Lower lobe of right lung (tissue), 2 donors: Measurements from ENCODE around the gene CYBA. TPM values are rescaled to one million over a fixed set of nuclear protein-coding genes. Genes with fewer than 3 reads are reported as not detected.
"Not testable (repeated sequence)": the region's sequence is repeated elsewhere in the genome, so short reads cannot be mapped to it uniquely, and the experiment has no call there.

ENCODE experiments used
- ATAC-seq, 2 donors: fragments of 200-7000 bp; cut with Tn5 transposase; one replicate each; pipeline ENCODE4 v1.9.1; 2020 to 2022; ENCODE audit warnings: mild to moderate bottlenecking in 2 of 2, moderate library complexity in 2 of 2
- DNase-seq: peaks from one replicate; pipeline ENCODE4 v3.0.0-alpha.2; 2020
- H3K27ac ChIP-seq: fragments of 200-600 bp; one replicate; pipeline ENCODE4 v1.8.0; 2022
- H3K27me3 ChIP-seq: fragments of 200-600 bp; one replicate; pipeline ENCODE4 v1.8.0; 2022; ENCODE audit warnings: low read depth
- H3K36me3 ChIP-seq: fragments of 200-600 bp; one replicate; pipeline ENCODE4 v1.8.0; 2022; ENCODE audit warnings: mild to moderate bottlenecking
- H3K4me1 ChIP-seq: fragments of 200-600 bp; one replicate; pipeline ENCODE4 v1.8.0; 2022
- H3K4me3 ChIP-seq: fragments of 200-600 bp; one replicate; pipeline ENCODE4 v1.8.0; 2022; ENCODE audit warnings: mild to moderate bottlenecking
- H3K9me3 ChIP-seq: fragments of 200-600 bp; one replicate; pipeline ENCODE4 v1.8.0; 2022
- intact Hi-C: fragments of 100-400 bp; cut with DNase I; formaldehyde crosslinking; loops from one replicate; pipeline ENCODE4 v1.11.0; 2022
- total RNA-seq: library from RNA; stranded (reverse); fragmentation: NEBNext Ultra II Directional; extraction: Animal tissue kit (Norgen Biotek cat#: 25700); gene quantifications from one replicate; pipeline ENCODE4 v1.2.1, GENCODE V29; 2021
- TF ChIP-seq, protein P1 (sequence below): fragments of 200-600 bp; IDR thresholded peaks from one replicate; pipeline ENCODE4 v1.8.0; 2022; ENCODE audit warnings: antibody characterized with exemption, mild to moderate bottlenecking
- donor health status: DM: no; HTN: yes; CAD: no; lungs with severe emphysema.

The CYBA gene
- total RNA-seq, 1 donor from 2014 or later = 371 TPM

DNA sequence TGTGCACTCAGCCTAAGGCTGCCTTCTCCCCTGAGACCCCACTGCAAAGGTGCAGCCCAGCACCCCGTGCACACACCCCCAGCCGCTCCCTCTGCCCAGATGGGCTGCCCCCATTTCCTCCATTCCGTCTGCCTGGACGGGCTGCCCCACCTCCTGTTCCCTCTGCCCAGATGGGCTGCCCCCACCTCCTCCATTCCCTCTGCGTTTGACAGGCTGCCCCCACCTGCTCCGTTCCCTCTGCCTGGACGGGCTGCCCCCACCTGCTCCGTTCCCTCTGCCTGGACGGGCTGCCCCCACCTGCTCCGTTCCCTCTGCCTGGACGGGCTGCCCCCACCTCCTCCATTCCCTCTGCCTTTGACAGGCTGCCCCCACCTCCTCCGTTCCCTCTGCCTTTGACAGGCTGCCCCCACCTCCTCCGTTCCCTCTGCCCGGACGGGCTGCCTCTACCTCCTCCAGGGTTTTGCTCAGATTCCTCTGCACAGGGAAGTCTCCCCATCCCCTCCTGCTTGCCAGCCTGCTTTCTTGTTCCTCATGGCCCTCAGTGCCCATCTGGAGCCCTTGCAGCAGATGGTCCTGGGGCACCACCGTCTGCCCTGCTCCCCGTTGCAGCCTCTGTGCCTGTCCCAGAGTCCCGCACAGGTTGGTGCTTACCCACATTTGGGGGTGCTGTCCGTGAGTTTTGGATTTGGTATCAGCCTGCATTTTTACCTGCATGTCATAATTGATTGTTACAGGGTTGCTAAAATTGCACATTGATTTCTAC, 35.9 kb downstream of the CYBA start:
- H3K4me3 ChIP-seq = no peak overlapping the region
- H3K4me1 ChIP-seq = peaks cover 18% of the 10 kb centered on the region
- DNase-seq (no peak), ATAC-seq (no peak)
- peaks cover 86% of the 10 kb centered on the region for H3K36me3 ChIP-seq
- intact Hi-C loops = no loop called here
- no peak overlapping the region for H3K27ac ChIP-seq
- no peaks in the 10 kb centered on the region for H3K9me3 ChIP-seq
- TF ChIP-seq, protein P1, sequence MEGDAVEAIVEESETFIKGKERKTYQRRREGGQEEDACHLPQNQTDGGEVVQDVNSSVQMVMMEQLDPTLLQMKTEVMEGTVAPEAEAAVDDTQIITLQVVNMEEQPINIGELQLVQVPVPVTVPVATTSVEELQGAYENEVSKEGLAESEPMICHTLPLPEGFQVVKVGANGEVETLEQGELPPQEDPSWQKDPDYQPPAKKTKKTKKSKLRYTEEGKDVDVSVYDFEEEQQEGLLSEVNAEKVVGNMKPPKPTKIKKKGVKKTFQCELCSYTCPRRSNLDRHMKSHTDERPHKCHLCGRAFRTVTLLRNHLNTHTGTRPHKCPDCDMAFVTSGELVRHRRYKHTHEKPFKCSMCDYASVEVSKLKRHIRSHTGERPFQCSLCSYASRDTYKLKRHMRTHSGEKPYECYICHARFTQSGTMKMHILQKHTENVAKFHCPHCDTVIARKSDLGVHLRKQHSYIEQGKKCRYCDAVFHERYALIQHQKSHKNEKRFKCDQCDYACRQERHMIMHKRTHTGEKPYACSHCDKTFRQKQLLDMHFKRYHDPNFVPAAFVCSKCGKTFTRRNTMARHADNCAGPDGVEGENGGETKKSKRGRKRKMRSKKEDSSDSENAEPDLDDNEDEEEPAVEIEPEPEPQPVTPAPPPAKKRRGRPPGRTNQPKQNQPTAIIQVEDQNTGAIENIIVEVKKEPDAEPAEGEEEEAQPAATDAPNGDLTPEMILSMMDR = no peak
- H3K27me3 ChIP-seq = no peaks in the 10 kb centered on the region

DNA sequence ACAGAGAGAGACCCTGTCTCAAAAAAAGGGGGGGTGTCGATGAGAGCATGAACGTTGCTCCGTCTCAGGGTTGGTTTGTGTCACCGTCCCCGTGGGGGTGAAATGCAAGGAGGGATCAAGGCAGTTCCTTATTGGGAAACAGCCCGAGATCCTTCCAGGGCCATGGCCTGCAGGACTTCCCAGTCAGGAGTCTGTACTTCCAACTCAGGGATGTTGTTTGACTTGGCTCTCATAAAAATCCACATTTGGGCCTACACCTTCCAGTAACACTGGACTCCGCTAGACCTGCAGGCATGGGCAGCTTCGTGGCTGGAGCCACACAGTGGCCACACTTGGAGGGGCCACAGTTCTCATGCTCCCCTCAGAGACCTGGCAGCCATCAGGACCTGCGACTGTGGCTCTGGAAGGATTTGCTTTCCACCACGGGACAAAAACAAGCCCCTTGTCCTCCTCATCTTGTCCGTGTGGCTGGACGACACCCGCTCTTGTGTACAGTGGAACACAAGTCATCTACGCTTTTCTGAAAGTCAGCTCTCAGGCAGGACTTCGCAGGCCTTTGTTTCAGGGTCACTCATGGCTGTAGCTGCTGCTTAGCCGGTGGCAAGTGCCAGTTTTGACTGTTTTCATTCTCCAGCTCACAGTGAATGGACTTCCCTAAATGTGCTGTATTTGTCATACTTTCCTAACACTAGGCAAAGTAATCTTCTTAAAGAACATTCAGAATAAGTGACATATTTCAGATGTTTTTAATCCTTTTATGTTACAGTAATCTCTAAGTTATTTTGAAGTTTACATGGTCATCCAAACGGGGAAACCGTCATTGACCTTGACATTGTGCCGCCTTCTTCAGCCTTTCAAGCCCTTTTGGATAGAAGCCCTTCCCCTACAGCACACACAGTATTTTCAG, 36.7 kb downstream of the CYBA start:
- Histone ChIP-seq H3K4me3 (no peak overlapping the region), H3K9me3 (no peaks in the 10 kb centered on the region), H3K4me1 (peaks cover 18% of the 10 kb centered on the region), H3K36me3 (peaks cover 87% of the 10 kb centered on the region), H3K27me3 (no peaks in the 10 kb centered on the region), H3K27ac (no peak overlapping the region)
- ATAC-seq (no peak), DNase-seq (no peak)
- TF ChIP-seq, protein P1 = no peak
- intact Hi-C loops = no loop called here

- Histone ChIP-seq H3K4me1 (peaks cover 18% of the 10 kb centered on the region), H3K27me3 (no peaks in the 10 kb centered on the region), H3K4me3 (no peak overlapping the region), H3K36me3 (peaks cover 87% of the 10 kb centered on the region), H3K9me3 (no peaks in the 10 kb centered on the region), H3K27ac (no peak overlapping the region)
- TF ChIP-seq, protein P1 = no peak
- intact Hi-C loops = no loop called here
- ATAC-seq = no peak
- DNase-seq = no peak
Measured at GRCh38 chr16:88613293-88613692, 37.6 kb downstream of the CYBA start.

DNA sequence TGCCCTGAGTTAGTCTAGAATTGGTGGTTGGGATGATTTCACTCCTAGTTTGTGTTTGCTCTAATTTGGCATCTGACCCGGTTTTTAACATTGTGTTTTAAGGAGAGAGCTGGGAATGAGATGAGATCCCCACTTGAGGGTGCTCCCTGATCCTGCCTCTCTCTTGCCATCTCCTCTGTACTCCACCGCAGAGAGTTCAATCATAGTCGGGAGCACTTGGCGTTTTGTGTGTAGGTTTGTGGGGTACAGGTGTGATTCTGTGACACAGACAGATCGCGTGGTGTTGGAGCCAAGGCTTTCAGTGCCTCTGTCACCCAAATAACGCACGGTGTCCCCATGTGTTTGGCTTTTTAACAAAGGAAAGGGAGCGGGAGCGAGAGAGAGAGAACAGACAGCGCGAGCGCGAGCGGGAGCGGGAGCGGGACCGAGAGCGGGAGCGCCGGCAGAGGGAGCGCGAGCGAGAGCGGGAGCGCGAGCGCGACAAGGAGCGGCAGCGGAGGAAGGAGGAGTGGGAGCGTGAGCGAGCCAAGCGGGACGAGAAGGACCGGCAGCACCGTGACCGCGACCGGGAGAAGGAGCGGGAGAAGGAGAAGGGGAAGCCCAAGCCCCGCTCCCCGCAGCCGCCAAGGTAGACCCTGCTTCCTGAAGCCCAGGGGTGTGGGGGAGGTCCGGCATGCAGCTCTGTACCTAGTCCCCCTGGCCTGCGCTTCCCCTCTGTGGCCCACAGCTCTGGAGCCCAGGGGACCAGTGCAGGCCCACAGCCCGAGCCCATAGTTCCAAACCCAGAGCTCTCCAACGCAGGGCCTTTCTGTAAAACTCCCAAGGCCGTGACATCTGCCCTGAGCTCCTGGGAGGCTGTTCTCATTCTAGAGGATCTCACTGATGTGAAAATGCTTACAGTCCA, 39.7 kb downstream of the CYBA start:
- Histone ChIP-seq H3K27ac (no peak overlapping the region), H3K4me3 (no peak overlapping the region), H3K27me3 (no peaks in the 10 kb centered on the region), H3K36me3 (peaks cover 88% of the 10 kb centered on the region), H3K4me1 (peaks cover 7% of the 10 kb centered on the region), H3K9me3 (no peaks in the 10 kb centered on the region)
- TF ChIP-seq, protein P1 = no peak
- DNase-seq = no peak
- no peak for ATAC-seq
- intact Hi-C loops = no loop called here

DNA sequence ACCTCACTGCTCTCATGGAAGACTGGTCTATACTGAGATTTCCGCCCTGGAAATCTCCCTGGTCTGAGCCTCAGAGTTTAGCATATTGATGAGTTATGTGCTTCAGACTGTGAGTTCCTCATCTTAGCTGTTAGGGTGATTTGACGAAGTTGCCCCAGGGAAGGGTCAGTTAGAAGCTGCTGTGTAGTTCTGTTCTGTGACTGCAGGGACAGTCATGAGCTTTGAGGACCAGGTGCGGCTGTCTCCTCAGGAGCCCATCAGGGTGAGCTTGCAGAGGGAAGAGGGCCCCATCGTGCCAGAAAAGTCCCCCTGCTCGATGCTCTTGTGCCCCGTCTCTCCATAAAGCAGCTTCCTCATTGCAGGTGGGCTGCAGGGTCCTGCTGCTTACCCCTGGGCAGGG, 40.8 kb downstream of the CYBA start:
- Histone ChIP-seq H3K36me3 (peaks cover 87% of the 10 kb centered on the region), H3K9me3 (no peaks in the 10 kb centered on the region), H3K4me1 (no peaks in the 10 kb centered on the region), H3K27ac (no peak overlapping the region), H3K27me3 (no peaks in the 10 kb centered on the region), H3K4me3 (no peak overlapping the region)
- TF ChIP-seq, protein P1 = no peak
- DNase-seq (no peak), ATAC-seq (no peak)
- intact Hi-C loops = no loop called here

DNA sequence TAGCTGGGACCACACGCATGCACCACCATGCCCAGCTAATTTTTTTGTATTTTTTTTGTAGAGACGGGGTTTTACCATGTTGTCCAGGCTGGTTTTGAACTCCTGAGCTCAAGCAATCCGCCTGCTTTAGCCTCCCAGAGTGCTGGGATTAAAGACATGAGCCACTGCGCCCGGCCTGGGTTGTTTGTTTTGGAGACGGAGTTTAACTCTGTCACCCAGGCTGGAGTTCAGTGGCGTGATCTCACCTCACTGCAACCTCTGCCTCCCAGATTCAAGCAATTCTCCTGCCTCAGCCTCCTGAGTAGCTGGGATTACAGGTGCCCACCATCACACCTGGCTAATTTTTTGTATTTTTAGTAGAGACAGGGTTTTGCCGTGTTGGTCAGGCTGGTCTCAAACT, 41.4 kb downstream of the CYBA start:
- DNase-seq, ATAC-seq, H3K4me1 ChIP-seq, intact Hi-C loops, H3K9me3 ChIP-seq, H3K27ac ChIP-seq, H3K4me3 ChIP-seq, H3K27me3 ChIP-seq: not testable (repeated sequence)
- H3K36me3 ChIP-seq = peaks cover 90% of the 10 kb centered on the region
